COLO668 (cell line): ENCODE measurements around the gene NSD2.
"Not testable (repeated sequence)": the region's sequence is repeated elsewhere in the genome, so short reads cannot be mapped to it uniquely, and the experiment has no call there.

Experiments used
- DNase-seq: peaks from one replicate; lab custom pipeline; 2025; ENCODE audit not compliant: unreplicated experiment; lab: John Stamatoyannopoulos, UW

Gene NSD2

GRCh38 chr4:2031161-2031560 lies 160.0 kb downstream of the NSD2 start:
- DNase-seq, result not testable (repeated sequence)
